Measurements from ENCODE around the gene FADS2. TPM values are rescaled to one million over a fixed set of nuclear protein-coding genes. Genes with fewer than 3 reads are reported as not detected.

FADS2 gene
- total and polyA plus RNA-seq, 9 of the 15 experiments (the other 6 are each of a cell fraction or from before 2014, with no cell fraction given): 2.9 to 42.8 (median 16.2) TPM

GRCh38 chr11:61871158-61871597 is 43.1 kb downstream of the FADS2 start (continued):
- TF ChIP-seq NRF1 (conservative IDR thresholded peaks at IDR 0.05 in 1 of 2, IDR thresholded peaks at IDR 0.05 in 1 of 2) (peak; percentile 55 to 65), ZBTB40 (IDR thresholded peaks at IDR 0.05) (no peak), ZBTB40 (CRISPR knock-in tag; IDR thresholded peaks at IDR 0.05) (no peak), RFX5 (IDR thresholded peaks at IDR 0.05; ENCODE audit: low read depth, low read length) (no peak), ZKSCAN1 (IDR thresholded peaks at IDR 0.05; ENCODE audit: low read depth, low read length) (peak; percentile 74), GATAD2A (IDR thresholded peaks at IDR 0.05) (0 out of 2 replicates have a peak, but pooled peaks have one; percentile 56), COPS2 (conservative IDR thresholded peaks at IDR 0.05) (no peak), CBX1 (IDR thresholded peaks at IDR 0.05; ENCODE audit: low read depth) (no peak), BHLHE40 (IDR thresholded peaks at IDR 0.05; ENCODE audit: low read length) (peak; percentile 50), ZKSCAN3 (CRISPR knock-in tag; IDR thresholded peaks at IDR 0.05) (no peak), C11orf30 (IDR thresholded peaks at IDR 0.05; ENCODE audit: low read depth) (no peak), IFI16 (CRISPR knock-in tag; IDR thresholded peaks at IDR 0.05) (no peak), SRSF7 (optimal IDR thresholded peaks at IDR 0.05; ENCODE audit: low read depth, low read length) (no peak)
- TF ChIP-seq, protein P1, sequence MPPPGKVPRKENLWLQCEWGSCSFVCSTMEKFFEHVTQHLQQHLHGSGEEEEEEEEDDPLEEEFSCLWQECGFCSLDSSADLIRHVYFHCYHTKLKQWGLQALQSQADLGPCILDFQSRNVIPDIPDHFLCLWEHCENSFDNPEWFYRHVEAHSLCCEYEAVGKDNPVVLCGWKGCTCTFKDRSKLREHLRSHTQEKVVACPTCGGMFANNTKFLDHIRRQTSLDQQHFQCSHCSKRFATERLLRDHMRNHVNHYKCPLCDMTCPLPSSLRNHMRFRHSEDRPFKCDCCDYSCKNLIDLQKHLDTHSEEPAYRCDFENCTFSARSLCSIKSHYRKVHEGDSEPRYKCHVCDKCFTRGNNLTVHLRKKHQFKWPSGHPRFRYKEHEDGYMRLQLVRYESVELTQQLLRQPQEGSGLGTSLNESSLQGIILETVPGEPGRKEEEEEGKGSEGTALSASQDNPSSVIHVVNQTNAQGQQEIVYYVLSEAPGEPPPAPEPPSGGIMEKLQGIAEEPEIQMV (tag; conservative IDR thresholded peaks at IDR 0.05; ENCODE audit: low read depth): no peak
- TF ChIP-seq, protein P2, sequence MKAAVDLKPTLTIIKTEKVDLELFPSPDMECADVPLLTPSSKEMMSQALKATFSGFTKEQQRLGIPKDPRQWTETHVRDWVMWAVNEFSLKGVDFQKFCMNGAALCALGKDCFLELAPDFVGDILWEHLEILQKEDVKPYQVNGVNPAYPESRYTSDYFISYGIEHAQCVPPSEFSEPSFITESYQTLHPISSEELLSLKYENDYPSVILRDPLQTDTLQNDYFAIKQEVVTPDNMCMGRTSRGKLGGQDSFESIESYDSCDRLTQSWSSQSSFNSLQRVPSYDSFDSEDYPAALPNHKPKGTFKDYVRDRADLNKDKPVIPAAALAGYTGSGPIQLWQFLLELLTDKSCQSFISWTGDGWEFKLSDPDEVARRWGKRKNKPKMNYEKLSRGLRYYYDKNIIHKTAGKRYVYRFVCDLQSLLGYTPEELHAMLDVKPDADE (conservative IDR thresholded peaks at IDR 0.05; ENCODE audit: control insufficient read depth, low read depth, low read length): 0 out of 2 replicates have a peak, but pooled peaks have one; percentile 20
- TF ChIP-seq, protein P3, sequence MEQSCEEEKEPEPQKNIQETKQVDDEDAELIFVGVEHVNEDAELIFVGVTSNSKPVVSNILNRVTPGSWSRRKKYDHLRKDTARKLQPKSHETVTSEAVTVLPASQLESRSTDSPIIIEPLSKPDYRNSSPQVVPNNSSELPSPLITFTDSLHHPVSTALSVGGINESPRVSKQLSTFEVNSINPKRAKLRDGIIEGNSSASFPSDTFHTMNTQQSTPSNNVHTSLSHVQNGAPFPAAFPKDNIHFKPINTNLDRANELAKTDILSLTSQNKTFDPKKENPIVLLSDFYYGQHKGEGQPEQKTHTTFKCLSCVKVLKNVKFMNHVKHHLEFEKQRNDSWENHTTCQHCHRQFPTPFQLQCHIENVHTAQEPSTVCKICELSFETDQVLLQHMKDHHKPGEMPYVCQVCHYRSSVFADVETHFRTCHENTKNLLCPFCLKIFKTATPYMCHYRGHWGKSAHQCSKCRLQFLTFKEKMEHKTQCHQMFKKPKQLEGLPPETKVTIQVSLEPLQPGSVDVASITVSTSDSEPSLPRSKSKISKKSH (CRISPR knock-in tag; IDR thresholded peaks at IDR 0.05): no peak
